Thyroid gland (tissue), 4 donors: Measurements from ENCODE around the gene RELL1.

Experiments
- POLR2A ChIP-seq, 2 donors: fragments of 450-650 bp; IDR thresholded peaks; one replicate each; pipeline ENCODE4 v1.6.1; 2017; ENCODE audit warnings: antibody characterized with exemption in 2 of 2, mild to moderate bottlenecking in 2 of 2, moderate library complexity in 1 of 2
- TF ChIP-seq, protein P1 (sequence below), 6 experiments: fragments of 200-600 bp in 3 of 6; fragments of 450-650 bp in 3 of 6; sonication (generic) in 3 of 6; IDR thresholded peaks; one replicate each; pipeline ENCODE4 v1.5.1; 2016 to 2019; ENCODE audit warnings: antibody characterized with exemption in 6 of 6, mild to moderate bottlenecking in 2 of 6, inconsistent platforms in 1 of 6, moderate library complexity in 1 of 6

DNA sequence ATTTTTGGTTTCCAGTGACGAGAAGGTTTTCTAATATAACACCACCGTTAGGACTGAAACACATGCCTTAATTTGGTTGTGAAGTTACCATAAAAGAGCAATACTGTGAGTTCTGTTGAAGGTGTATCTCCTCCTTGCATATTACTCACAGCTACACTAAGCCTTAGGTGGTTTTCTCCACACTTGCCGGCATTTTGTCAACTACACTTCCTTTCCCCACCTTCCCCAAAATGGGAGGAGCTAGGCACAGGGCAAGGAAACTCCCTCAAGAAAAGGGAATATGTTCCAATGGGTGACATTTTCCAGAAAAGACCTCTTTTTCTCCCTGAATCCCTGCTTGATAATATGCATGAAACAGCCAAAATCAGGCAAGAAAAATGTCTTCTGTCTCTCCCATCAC lies 44.8 kb downstream of the RELL1 start:
- TF ChIP-seq, protein P1, sequence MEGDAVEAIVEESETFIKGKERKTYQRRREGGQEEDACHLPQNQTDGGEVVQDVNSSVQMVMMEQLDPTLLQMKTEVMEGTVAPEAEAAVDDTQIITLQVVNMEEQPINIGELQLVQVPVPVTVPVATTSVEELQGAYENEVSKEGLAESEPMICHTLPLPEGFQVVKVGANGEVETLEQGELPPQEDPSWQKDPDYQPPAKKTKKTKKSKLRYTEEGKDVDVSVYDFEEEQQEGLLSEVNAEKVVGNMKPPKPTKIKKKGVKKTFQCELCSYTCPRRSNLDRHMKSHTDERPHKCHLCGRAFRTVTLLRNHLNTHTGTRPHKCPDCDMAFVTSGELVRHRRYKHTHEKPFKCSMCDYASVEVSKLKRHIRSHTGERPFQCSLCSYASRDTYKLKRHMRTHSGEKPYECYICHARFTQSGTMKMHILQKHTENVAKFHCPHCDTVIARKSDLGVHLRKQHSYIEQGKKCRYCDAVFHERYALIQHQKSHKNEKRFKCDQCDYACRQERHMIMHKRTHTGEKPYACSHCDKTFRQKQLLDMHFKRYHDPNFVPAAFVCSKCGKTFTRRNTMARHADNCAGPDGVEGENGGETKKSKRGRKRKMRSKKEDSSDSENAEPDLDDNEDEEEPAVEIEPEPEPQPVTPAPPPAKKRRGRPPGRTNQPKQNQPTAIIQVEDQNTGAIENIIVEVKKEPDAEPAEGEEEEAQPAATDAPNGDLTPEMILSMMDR (IDR thresholded peaks at IDR 0.05) = no peak
- no peak for TF ChIP-seq POLR2A (IDR thresholded peaks at IDR 0.05)
